Natural killer cell (primary cell): Measurements from ENCODE around the gene DDX1. TPM values are rescaled to one million over a fixed set of nuclear protein-coding genes. Genes with fewer than 3 reads are reported as not detected.
"Not testable (repeated sequence)": the region's sequence is repeated elsewhere in the genome, so short reads cannot be mapped to it uniquely, and the experiment has no call there.

Experiments used
- ATAC-seq, 3 donors: fragments of 150-1000 bp in 2 of 3; fragments of 200-7000 bp in 1 of 3; cut with Tn5 transposase; 1 replicate in 1 of 3; 2 replicates in 2 of 3; pipeline ENCODE4 v1.10.0; 2021; ENCODE audit warnings: mild to moderate bottlenecking in 2 of 3, moderate library complexity in 2 of 3
- DNase-seq, 2 donors: peaks; one replicate each; pipeline versions ENCODE4 v3.0.0 to v3.0.0-alpha.2; 2013 to 2021; ENCODE audit warnings: mixed read lengths in 1 of 2
- H3K27ac ChIP-seq: one replicate; pipeline ENCODE4 v1.5.1; 2013; ENCODE audit warnings: mild to moderate bottlenecking, low read length
- H3K27me3 ChIP-seq: one replicate; pipeline ENCODE4 v1.6.1; 2013; ENCODE audit warnings: low read length; ENCODE audit not compliant: control insufficient read depth, insufficient read depth
- H3K36me3 ChIP-seq: one replicate; pipeline ENCODE4 v1.6.1; 2013; ENCODE audit warnings: low read length; ENCODE audit not compliant: control insufficient read depth, insufficient read depth
- H3K4me1 ChIP-seq: one replicate; pipeline ENCODE4 v1.6.1; 2013; ENCODE audit warnings: low read length; ENCODE audit not compliant: control insufficient read depth, insufficient read depth
- H3K4me3 ChIP-seq: one replicate; pipeline ENCODE4 v1.5.1; 2013; ENCODE audit warnings: low read length
- H3K9me3 ChIP-seq: one replicate; pipeline ENCODE4 v1.6.1; 2013; ENCODE audit warnings: low read length; ENCODE audit not compliant: control insufficient read depth, insufficient read depth
- H3K27ac Mint-ChIP-seq, 2 donors: one replicate each; pipeline ENCODE4 v1.8.0; 2022; ENCODE audit warnings: mild to moderate bottlenecking in 2 of 2, mixed read lengths in 2 of 2, moderate library complexity in 1 of 2
- H3K27me3 Mint-ChIP-seq, 2 donors: one replicate each; pipeline ENCODE4 v1.8.0; 2022; ENCODE audit warnings: low read depth in 2 of 2, mixed read lengths in 2 of 2
- H3K36me3 Mint-ChIP-seq: one replicate; pipeline ENCODE4 v1.8.0; 2022; ENCODE audit warnings: mixed read lengths
- H3K4me1 Mint-ChIP-seq, 2 donors: one replicate each; pipeline ENCODE4 v1.8.0; 2022; ENCODE audit warnings: mixed read lengths in 2 of 2
- H3K4me3 Mint-ChIP-seq: one replicate; pipeline ENCODE4 v1.8.0; 2022; ENCODE audit warnings: mild to moderate bottlenecking, moderate library complexity, mixed read lengths
- H3K9me3 Mint-ChIP-seq, 2 donors: one replicate each; pipeline ENCODE4 v1.8.0; 2022; ENCODE audit warnings: mixed read lengths in 2 of 2
- WGBS: methylation state at CpG from one replicate; pipeline ENCODE4 v1.1.7; 2013; ENCODE audit warnings: missing lambda C conversion rate; ENCODE audit not compliant: insufficient coverage; 5-methylcytosine and 5-hydroxymethylcytosine counted together
- intact Hi-C: fragments of 100-400 bp; cut with micrococcal nuclease; formaldehyde crosslinking; loops from one replicate; pipeline ENCODE4 v1.14.2; 2022
- total RNA-seq, 4 donors: library from RNA; stranded (reverse); fragments of 120-200 nt in 1 of 4; gene quantifications; one replicate each; pipeline versions ENCODE4 v1.2.3 to v1.2.4, GENCODE V29; 2013 to 2022
- TF ChIP-seq, protein P1 (sequence below): fragments of 200-600 bp; IDR thresholded peaks from one replicate; pipeline ENCODE4 v1.8.0; 2022; ENCODE audit warnings: antibody characterized with exemption

Gene DDX1
- total RNA-seq, 3 donors from 2014 or later (not counting 1 experiment from before 2014, with no cell fraction given): 28.5 to 43.4 (median 37.2) TPM

DNA sequence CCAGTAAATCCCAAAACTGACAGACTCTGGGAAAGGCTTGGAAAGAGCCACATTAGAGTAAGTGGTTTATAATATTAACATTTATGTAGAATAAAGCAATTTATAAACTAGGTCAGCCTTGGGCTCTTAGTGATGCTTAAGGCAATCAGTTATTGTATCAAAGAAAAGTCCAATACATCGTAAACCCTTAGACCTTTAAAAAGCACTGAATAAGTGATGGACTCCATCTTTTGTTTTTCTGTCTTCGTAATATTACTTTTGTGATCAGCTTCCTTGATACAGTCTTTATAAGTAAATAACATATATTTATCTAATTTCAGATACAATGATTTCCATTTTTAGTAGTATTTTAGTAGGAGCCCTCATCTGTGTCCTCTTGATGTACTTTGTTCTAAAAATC is 28.7 kb downstream of the DDX1 start:
- Mint-ChIP-seq H3K4me3 (no peak overlapping the region), H3K4me1 (peaks cover 0 to 3% of the 10 kb centered on the region in 2 donors), H3K36me3 (peaks cover 14% of the 10 kb centered on the region), H3K27me3 (no peaks in the 10 kb centered on the region), H3K9me3 (no peaks in the 10 kb centered on the region), H3K27ac (no peak overlapping the region)
- no peak overlapping the region for H3K27ac ChIP-seq
- TF ChIP-seq, protein P1, sequence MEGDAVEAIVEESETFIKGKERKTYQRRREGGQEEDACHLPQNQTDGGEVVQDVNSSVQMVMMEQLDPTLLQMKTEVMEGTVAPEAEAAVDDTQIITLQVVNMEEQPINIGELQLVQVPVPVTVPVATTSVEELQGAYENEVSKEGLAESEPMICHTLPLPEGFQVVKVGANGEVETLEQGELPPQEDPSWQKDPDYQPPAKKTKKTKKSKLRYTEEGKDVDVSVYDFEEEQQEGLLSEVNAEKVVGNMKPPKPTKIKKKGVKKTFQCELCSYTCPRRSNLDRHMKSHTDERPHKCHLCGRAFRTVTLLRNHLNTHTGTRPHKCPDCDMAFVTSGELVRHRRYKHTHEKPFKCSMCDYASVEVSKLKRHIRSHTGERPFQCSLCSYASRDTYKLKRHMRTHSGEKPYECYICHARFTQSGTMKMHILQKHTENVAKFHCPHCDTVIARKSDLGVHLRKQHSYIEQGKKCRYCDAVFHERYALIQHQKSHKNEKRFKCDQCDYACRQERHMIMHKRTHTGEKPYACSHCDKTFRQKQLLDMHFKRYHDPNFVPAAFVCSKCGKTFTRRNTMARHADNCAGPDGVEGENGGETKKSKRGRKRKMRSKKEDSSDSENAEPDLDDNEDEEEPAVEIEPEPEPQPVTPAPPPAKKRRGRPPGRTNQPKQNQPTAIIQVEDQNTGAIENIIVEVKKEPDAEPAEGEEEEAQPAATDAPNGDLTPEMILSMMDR: no peak
- H3K4me3 ChIP-seq: no peak overlapping the region
- peaks cover 71% of the 10 kb centered on the region for H3K36me3 ChIP-seq
- ATAC-seq: no peak
- no peaks in the 10 kb centered on the region for H3K27me3 ChIP-seq
- intact Hi-C loops: no loop called here
- WGBS: 100% methylated on average over 1 of the region's 2 CpGs
- no peaks in the 10 kb centered on the region for H3K4me1 ChIP-seq
- DNase-seq: no peak
- no peaks in the 10 kb centered on the region for H3K9me3 ChIP-seq

DNA sequence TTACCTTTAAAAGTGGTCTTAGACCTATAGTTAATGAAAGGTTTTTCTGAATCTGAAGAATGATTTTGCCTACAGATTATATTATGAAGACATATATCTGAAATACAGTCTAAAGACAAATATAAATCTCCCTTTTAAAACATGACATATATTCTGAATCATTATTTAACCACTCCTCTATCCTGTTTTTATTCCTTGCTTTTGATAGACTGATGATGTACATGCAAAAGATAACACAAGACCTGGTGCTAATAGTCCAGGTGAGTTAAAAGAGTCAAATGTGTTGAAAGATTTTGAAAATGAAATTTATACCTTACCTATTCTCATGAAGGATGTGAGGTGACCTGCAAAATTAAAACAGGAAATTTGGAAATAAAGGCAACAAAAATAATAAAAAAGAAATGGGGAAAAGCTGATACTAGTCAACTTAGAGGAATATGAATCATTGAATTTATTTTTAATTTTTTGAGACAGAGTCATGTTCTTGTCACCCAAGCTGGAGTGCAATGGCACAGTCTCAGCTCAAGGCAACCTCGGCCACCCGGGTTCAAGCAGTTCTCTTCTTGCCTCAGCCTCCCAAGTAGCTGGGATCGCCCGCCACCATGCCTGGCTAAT is 29.3 kb downstream of the DDX1 start:
- intact Hi-C loops: no loop called here
- ATAC-seq (no peak), DNase-seq (no peak)
- no peaks in the 10 kb centered on the region for H3K4me1 ChIP-seq
- Mint-ChIP-seq H3K27ac (no peak overlapping the region), H3K9me3 (no peaks in the 10 kb centered on the region), H3K27me3 (no peaks in the 10 kb centered on the region), H3K36me3 (peaks cover 14% of the 10 kb centered on the region), H3K4me3 (no peak overlapping the region), H3K4me1 (no peaks in the 10 kb centered on the region)
- no peaks in the 10 kb centered on the region for H3K27me3 ChIP-seq
- 97% methylated on average over 4 of the region's 4 CpGs for WGBS
- H3K4me3 ChIP-seq: no peak overlapping the region
- TF ChIP-seq, protein P1: no peak
- H3K9me3 ChIP-seq: no peaks in the 10 kb centered on the region
- H3K36me3 ChIP-seq: peaks cover 74% of the 10 kb centered on the region
- H3K27ac ChIP-seq: no peak overlapping the region

DNA sequence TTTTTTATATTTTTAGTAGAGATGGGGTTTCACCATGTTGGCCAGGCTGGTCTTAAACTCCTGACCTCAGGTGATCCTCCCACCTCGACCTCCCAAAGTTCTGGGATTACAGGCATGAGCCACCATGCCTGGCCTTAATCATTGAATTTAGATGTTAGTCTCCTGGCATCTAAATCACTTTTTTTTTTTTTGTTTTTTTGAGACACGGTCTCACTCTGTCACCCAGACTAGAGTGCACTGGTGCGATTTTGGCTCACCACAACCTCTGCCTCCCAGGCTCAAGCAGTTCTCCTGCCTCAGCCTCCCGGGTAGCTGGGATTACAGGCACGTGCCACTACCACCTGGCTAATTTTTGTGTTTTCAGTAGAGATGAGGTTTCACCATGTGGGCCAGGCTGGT is 29.8 kb downstream of the DDX1 start:
- ATAC-seq, H3K9me3 ChIP-seq, H3K9me3 Mint-ChIP-seq, H3K27me3 ChIP-seq, H3K27ac Mint-ChIP-seq, H3K27me3 Mint-ChIP-seq, H3K4me3 ChIP-seq, H3K27ac ChIP-seq, H3K4me1 Mint-ChIP-seq, H3K4me3 Mint-ChIP-seq, DNase-seq, intact Hi-C loops, H3K4me1 ChIP-seq: not testable (repeated sequence)
- peaks cover 14% of the 10 kb centered on the region for H3K36me3 Mint-ChIP-seq
- peaks cover 73% of the 10 kb centered on the region for H3K36me3 ChIP-seq
- WGBS: 96% methylated on average over 5 of the region's 5 CpGs

DNA sequence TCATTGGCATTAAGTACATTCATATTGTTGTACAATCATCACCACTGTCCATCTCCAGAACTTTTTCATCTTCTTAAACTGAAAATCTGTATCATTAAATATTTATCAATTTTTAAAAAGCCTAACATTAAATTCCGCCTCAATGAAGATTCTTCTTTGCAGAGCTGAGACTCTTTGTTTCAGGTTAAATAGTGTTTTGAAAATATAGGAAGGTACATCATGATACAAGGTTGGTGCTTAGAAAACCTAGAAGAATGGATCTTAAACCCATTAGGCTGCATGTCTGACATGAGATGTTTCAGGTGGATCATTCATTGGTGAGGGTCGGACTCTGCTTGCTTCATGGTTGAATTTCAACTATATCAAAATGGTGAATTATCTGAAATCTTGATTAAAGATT is 30.5 kb downstream of the DDX1 start:
- Mint-ChIP-seq H3K27me3 (no peaks in the 10 kb centered on the region), H3K4me1 (no peaks in the 10 kb centered on the region), H3K36me3 (peaks cover 14% of the 10 kb centered on the region), H3K9me3 (no peaks in the 10 kb centered on the region), H3K27ac (no peak overlapping the region), H3K4me3 (no peak overlapping the region)
- Histone ChIP-seq H3K9me3 (no peaks in the 10 kb centered on the region), H3K4me3 (no peak overlapping the region), H3K36me3 (peaks cover 80% of the 10 kb centered on the region), H3K27ac (no peak overlapping the region), H3K27me3 (no peaks in the 10 kb centered on the region), H3K4me1 (no peaks in the 10 kb centered on the region)
- TF ChIP-seq, protein P1: no peak
- 100% methylated on average over 1 of the region's 2 CpGs for WGBS
- intact Hi-C loops: no loop called here
- DNase-seq: no peak
- ATAC-seq: no peak
